HG03066 (cell line): ENCODE results near the gene MMP3.

Experiments
- ATAC-seq: cut with Tn5 transposase; IDR thresholded peaks from one replicate; pipeline ENCODE4 v1.9.1; 2021; ENCODE audit warnings: low read depth; ENCODE audit not compliant: unreplicated experiment

Gene MMP3

GRCh38 chr11:102793677-102794290 lies 49.6 kb downstream of the MMP3 start:
- ATAC-seq, result no peak

GRCh38 chr11:102792604-102793003 lies 50.8 kb downstream of the MMP3 start:
- no peak for ATAC-seq

GRCh38 chr11:102791271-102792036 lies 52.0 kb downstream of the MMP3 start:
- no peak for ATAC-seq

GRCh38 chr11:102788334-102788995 lies 54.9 kb downstream of the MMP3 start:
- no peak for ATAC-seq
